Activated T-cell treated with anti-CD3 and anti-CD28 coated beads, Interleukin-2, amount 50 U/mL, for 48 hours (primary cell): ENCODE results near the gene STK31.
"Not testable (repeated sequence)": the region's sequence is repeated elsewhere in the genome, so short reads cannot be mapped to it uniquely, and the experiment has no call there.

Source experiments
- DNase-seq, 2 experiments: peaks; one replicate each; pipeline ENCODE4 v3.0.0-alpha.2; 2020

STK31 gene

DNA sequence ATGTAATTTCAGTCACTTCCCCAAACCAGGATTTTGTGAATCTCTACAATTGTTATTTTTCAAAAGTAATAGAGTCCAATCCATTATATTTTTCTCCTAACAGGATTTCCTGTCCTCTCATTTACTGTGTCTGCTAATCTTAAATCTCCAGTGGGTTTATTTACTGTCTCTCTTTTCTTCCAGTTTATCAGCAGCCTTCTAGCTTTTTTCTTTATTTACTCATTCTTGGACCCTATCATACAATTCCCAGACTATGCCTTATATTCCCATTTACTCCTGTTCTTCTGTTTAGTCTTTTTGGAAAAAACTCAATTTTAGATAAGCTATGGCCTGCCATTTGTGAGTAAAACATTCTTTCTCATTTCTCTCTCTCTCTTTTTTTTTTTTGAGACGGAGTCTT, 94.7 kb downstream of the STK31 start:
- DNase-seq = no peak

DNA sequence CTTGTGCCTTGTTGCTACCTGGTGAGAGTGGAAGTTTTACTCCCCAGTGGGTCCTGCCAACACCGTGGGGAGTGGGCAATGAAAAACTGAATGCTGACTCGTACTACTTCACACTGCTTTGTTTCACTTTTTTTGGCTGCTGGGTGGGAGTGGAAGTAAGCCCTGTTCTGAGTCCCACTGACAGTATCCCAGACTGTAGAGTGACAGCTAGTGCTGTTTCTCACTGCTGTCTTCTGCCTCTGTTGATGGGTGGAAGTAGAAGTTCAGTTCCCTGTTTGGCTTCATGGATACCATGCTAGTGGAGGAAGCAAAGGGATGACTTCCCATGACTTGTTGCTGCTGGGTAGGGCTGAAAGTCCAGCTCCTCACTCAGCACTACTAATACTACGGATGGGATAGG, 98.4 kb downstream of the STK31 start:
- no peak for DNase-seq

DNA sequence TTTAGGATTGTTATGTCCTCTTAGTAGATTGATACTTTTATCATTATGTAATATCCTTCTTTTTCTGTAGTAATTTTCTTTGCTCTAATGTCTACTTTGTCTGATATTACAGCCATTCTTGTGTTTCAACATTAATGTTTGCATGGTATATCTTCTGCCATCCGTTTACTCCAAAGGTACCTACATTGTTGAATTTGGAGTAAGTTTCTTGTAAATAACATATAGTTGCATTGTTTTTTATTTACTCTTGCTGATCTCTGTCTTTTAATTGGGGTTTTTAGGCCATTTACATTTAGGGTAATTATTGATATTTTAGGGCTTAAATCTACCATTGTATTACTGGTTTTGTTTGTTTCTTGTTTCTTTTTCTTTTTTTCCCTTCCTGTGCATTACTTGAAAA, 100.1 kb downstream of the STK31 start:
- DNase-seq = no peak

DNA sequence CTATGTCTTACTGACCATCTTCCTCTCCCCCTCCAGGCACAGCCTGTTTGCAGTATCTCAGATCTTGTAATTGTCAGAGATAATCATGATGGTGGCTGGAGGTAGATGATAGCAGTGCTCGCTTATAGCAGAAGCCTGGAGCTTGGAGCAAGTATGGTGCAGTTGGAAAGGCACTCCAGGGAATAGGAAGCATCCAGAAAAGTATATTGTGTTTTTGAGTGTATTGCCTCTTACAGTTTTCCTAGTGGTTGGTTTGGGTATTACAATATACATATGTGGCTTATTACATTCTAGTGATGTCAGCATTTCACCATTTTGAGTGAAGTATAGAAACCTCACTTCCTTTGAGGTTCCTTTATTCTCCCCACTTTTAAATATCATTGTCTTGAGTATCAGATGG, 101.5 kb downstream of the STK31 start:
- DNase-seq = no peak

DNA sequence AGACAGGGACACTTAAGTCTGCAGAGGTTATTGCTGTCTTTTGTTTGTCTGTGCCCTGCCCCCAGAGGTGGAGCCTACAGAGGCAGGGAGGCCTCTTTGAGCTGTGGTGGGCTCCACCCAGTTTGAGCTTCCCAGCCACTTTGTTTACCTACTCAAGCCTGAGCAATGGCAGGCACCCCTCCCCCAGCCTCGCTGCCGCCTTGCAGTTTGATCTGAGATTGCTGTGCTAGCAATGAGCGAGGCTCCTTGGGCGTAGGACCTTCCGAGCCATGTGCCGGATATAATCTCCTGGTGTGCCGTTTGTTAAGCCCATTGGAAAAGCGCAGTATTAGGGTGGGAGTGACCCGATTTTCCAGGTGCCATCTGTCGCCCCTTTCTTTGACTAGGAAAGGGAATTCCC, 118.1 kb downstream of the STK31 start:
- DNase-seq = not testable (repeated sequence)

DNA sequence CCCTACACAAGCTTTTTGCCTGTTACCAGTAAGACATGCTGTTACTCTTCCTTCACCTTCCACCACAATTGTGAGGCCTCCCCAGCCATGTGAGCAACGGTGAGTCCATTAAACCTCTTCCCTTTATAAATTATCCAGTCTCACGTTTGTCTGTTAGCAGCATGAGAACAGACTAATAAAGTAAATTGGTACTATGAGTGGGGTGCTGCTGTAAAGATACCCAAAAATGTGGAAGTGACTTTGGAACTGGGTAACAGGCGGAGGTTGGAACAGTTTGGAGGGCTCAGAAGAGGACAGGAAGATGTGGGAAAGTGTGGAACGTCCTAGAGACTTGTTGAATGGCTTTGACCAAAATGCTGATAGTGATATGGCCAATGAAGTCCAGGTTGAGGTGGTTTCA, 122.7 kb downstream of the STK31 start:
- not testable (repeated sequence) for DNase-seq

DNA sequence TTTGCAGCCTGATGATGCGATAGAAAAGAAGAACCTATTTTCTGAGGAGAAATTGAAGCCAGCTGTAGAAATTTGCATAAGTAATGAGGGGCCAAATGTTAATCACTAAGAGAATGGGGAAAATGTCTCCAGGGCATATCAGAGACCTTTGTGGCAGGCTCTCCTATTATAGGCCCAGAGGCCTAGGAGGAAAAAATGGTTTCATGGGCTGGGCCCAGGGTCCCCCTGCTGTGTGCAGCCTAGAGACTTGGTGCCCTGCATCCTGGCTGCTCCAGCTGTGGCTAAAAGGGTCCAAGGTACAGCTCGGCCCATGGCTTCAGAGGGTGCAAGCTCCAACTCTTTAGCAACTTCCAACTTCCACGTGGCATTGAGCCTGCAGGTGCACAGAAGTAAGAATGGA, 123.4 kb downstream of the STK31 start:
- no peak for DNase-seq

DNA sequence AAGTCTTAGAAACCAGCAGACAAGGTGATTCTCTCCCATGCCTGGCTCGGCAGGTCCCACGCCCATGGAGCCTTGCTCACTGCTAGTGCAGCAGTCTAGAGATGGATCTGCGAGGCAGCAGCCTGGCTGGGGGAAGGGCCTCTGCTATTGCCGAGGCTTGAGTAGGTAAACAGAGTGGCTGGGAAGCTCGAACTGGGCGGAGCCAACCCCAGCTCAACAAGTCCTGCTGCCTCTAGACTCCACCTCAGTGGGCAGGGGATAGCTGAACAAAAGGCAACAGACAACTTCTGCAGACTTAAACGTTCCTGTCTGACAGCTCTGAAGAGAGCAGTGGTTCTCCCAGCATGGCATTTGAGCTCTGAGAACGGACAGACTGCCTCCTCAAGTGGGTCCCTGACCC, 134.8 kb downstream of the STK31 start:
- DNase-seq = not testable (repeated sequence)

DNA sequence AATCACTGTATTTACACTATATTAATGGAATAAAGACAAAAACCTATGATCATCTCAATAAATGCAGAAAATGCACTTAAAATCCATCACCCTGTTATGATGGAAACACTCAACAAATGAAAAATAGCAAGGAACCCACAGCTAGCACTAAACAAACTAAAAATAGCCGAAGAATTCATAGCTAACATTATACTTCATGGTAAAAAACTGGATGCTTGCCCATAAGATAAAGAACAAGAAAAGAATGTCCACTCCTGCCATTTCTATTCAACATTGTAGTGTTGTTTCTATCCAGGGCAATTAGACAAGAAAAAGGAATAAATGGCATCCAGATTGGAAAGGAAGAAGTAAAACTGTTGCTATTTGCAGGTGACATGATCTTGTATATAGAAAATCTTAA, 142.1 kb downstream of the STK31 start:
- DNase-seq = no peak

DNA sequence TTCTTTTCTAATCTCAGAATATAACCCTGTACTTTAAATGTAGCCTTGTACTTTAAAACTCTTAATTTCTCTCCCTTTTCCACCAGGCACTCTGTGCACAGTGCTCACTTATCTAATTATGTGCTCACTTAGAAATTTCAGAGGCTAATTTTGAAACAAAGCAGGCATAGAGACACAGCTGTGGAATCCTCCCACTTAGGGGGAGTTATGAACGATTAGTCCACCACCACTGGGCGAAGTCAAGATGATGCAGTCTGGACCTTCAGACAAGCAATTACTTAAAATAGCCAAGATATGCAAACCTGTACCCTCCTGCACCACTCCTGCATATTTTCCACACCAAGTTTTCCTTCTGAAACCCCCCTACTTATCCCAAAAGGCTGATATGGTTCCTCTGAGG, 143.0 kb downstream of the STK31 start:
- no peak for DNase-seq

DNA sequence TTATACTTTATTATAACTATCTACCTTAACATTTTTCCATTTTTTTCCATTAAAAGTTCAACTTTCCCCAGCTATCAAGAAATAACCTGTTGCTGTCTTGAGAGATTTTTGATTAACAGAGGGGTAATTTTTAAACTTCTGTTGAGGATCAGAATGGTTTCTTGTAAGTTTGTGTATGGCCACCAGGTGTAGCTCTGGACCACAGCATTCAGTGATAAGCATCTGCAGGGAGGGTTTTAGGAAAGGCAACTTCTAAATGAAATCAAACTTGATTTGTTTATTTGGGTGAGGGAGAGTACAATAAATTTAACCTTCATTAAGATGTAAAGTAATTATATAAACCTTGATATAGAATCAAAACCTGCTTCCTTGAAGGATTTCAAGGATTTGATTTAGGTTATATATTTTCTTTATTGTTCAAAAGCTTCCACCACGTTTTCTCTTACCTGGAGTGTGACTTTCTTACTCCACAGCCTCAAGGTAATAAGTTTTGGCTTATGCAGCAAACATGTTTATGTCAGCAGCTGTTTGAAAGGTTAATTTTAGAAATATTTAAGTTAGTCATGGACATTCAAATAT, 153.3 kb downstream of the STK31 start:
- DNase-seq = no peak

DNA sequence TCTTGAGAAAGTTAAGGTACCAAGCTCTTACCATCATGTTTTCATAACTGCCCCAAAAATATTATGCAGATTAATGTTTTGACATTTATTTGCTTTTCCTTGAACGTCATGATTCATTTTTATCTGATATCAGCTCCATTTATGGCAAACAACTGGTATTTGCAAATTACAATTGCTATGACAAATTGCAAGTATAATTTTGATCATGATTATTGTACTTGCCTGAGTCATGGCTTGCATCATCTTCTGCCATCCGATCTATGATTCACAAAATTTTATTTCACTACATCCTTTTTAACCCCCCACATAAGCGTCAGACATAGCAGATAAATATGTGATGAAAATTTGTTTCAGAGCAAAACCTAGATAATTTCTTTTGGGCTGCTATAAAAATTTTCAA, 155.0 kb downstream of the STK31 start:
- no peak for DNase-seq

DNA sequence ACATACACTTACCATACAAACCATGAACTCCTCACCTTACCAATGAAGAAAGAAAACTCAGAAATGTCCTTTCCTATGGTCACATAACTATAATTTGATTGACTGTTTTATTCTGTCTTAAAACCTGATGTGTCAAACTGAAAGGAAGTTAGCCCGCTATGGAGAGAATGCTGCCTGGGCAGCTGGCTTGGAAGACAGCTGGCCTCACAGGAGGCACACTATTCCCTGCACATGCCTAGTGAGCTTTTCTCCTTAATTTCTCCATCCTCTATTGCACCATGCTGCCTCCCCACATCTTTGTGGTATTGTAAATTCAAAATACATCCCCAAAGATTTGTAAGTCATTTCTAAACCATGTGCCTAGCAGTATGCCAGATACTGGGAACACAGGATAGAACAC, 163.3 kb downstream of the STK31 start:
- no peak for DNase-seq

DNA sequence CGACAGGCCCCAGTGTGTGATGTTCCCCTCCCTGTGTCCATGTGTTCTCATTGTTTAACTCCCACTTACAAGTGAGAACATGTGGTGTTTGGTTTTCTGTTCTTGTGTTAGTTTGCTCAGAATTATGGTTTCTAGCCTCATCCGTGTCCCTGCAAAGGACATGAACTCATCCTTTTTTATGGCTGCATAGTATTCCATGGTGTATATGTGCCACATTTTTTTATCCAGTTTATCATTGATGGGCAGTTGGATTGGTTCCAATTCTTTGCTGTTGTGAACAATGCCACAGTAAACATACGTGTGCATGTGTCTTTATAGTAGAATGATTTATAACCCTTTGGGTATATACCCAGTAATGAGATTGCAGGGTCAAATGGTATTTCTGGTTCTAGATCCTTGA, 166.5 kb downstream of the STK31 start:
- DNase-seq = not testable (repeated sequence)
